DOHH2 (cell line): ENCODE measurements around the gene WDFY2.

Source experiments
- CTCF ChIP-seq: fragments of 200-600 bp; sonication (generic); IDR thresholded peaks from one replicate; pipeline ENCODE4 v1.5.1; 2014; ENCODE audit warnings: antibody characterized with exemption, mild to moderate bottlenecking, low read depth, low read length; ENCODE audit not compliant: poor library complexity, severe bottlenecking
- EZH2phosphoT487 ChIP-seq: fragments of 200-600 bp; sonication (generic); IDR thresholded peaks from 2 replicates; pipeline ENCODE4 v1.6.1; 2017; ENCODE audit warnings: borderline replicate concordance, mild to moderate bottlenecking, antibody characterized with exemption, low read length, moderate library complexity, mixed read lengths

- no peak for TF ChIP-seq CTCF
- TF ChIP-seq EZH2phosphoT487 = no peak
Measured at GRCh38 chr13:51538591-51539179, 45.6 kb upstream of the WDFY2 start.
